Measurements from ENCODE around the gene IFI30.

Gene IFI30

GRCh38 chr19:18226956-18227780, 53.6 kb downstream of the IFI30 start:
- no peak for DNase-seq
